ENCODE measurements around the gene EHMT1.
"Not testable (repeated sequence)": the region's sequence is repeated elsewhere in the genome, so short reads cannot be mapped to it uniquely, and the experiment has no call there.

Gene EHMT1

GRCh38 chr9:137851516-137852267 is 232.9 kb downstream of the EHMT1 start:
- peak overlapping the region in 1 of 2 donors; percentile 4 for H3K27ac Mint-ChIP-seq
- H3K4me1 Mint-ChIP-seq, result no peaks in the 10 kb centered on the region
- ATAC-seq, result no peak
- H3K4me3 Mint-ChIP-seq, result no peak overlapping the region
- H3K27me3 Mint-ChIP-seq, result no peaks in the 10 kb centered on the region
- DNase-seq, result no peak
- H3K9me3 Mint-ChIP-seq, result peaks cover 25 to 30% of the 10 kb centered on the region in 2 donors

- Mint-ChIP-seq H3K4me3 (no peak overlapping the region), H3K4me1 (no peaks in the 10 kb centered on the region), H3K27me3 (no peaks in the 10 kb centered on the region), H3K9me3 (peaks cover 25 to 31% of the 10 kb centered on the region in 2 donors), H3K27ac (no peak overlapping the region)
- DNase-seq (no peak), ATAC-seq (no peak)
Measured at GRCh38 chr9:137853392-137853995, 234.7 kb downstream of the EHMT1 start.

DNA sequence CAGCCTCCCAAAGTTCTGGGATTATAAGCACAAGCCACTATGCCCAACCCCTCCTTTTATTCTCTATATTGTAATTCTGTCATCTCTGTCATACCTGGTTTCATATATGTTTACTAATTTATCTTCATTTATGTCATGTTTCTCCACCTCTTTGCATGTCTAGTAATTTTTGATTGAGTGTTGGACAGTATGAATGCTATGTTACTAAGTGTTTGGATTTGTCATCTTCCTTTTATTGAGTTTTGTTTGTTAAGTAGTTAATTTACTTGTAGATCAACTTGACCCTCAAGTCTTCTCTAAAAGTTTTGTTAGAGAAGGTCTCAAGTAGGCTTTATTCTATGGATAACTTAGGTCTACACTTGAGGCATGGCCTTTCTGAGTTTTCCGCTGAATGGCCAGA is 241.6 kb downstream of the EHMT1 start:
- H3K27ac Mint-ChIP-seq, result no peak overlapping the region
- peaks cover 27 to 39% of the 10 kb centered on the region in 2 donors for H3K9me3 Mint-ChIP-seq
- DNase-seq (no peak), ATAC-seq (no peak)
- H3K4me1 Mint-ChIP-seq, result no peaks in the 10 kb centered on the region
- no peaks in the 10 kb centered on the region for H3K27me3 Mint-ChIP-seq
- no peak overlapping the region for H3K4me3 Mint-ChIP-seq

DNA sequence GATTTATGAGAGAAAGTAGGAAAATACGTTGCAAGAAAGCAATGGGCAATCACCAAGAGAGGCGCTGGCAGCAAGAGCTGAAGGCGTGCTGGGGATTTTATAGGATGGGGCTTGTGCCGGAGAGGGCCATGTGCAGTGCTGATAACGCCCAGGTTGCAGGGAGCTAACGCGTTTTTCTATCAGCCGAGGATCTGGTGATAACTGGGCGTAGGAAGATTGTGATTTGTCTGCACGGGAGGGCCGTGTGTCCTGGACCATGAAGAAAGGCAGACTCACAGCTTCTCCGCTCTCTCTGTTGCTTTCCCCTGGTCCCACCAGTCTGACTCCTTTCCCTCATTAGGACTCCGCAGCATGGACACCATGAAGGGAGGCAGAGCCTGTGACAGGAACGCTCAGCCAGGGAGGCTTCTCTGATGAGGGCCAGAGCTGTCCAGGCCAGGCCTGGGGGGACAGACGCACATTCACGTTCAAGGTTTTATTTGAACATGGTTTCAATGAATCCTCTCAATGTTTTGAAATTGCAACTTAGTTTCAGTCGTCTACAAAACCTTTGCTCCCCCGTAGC is 246.9 kb downstream of the EHMT1 start:
- Mint-ChIP-seq H3K27ac (no peak overlapping the region), H3K27me3 (peaks cover 23% of the 10 kb centered on the region), H3K9me3 (peaks cover 12 to 17% of the 10 kb centered on the region in 2 donors), H3K4me3 (no peak overlapping the region), H3K4me1 (no peaks in the 10 kb centered on the region)
- DNase-seq (no peak), ATAC-seq (no peak)

DNA sequence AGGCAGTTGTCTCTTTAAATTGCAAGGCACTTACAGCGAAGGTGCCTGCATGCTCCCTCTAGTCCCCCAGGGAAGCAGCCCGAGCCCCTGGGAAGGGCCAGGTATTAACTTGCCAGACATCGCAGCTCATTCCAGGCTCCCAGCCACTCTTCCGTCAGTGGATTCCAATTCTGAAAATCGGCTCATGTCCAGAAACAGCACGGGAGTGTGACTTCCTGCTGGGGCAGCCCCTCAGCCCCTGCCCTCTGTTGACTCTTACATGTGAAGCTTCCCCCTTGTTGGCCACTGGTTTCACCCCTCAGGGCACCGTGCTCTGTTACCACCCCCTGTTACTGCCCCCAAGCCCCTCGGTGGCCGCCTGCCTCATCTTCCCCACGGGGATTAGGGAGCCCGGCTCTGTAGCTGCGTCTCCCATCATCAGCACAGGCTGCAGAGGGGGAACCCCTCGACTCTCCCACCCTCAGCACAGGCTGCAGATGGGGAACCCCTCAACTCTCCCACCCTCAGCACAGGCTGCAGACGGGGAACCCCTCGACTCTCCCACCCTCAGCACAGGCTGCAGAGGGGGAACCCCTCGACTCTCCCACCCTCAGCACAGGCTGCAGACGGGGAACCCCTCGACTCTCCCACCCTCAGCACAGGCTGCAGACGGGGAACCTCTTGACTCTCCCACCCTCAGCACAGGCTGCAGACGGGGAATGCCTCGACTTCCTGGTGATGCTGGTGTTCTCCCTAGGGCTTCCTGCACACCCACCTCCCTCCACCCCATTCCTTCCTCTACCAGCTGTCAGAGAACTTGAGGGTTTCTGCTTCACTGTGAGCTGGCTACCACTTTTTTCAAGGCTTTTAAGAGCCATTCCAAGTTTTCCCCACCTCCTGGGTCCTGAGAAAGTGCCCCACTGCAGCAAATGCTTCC is 247.7 kb downstream of the EHMT1 start:
- Mint-ChIP-seq H3K27ac (no peak overlapping the region), H3K4me1 (no peaks in the 10 kb centered on the region), H3K27me3 (peaks cover 25% of the 10 kb centered on the region), H3K9me3 (peaks cover 8 to 12% of the 10 kb centered on the region in 2 donors), H3K4me3 (peak overlapping the region in 1 of 2 donors; percentile 29)
- DNase-seq (peak in 1 of 2 donors; percentile 14), ATAC-seq (peak; percentile 72)

- no peak for DNase-seq
- Mint-ChIP-seq H3K4me1 (no peaks in the 10 kb centered on the region), H3K9me3 (no peaks in the 10 kb centered on the region), H3K27ac (no peak overlapping the region), H3K27me3 (peaks cover 57% of the 10 kb centered on the region), H3K4me3 (no peak overlapping the region)
- ATAC-seq, result no peak
Measured at GRCh38 chr9:137870432-137870831, 251.6 kb downstream of the EHMT1 start.

GRCh38 chr9:137872296-137872695 is 253.5 kb downstream of the EHMT1 start:
- Mint-ChIP-seq H3K4me1 (no peaks in the 10 kb centered on the region), H3K4me3 (no peak overlapping the region), H3K9me3 (no peaks in the 10 kb centered on the region), H3K27me3 (peaks cover 58% of the 10 kb centered on the region), H3K27ac (no peak overlapping the region)
- ATAC-seq (no peak), DNase-seq (no peak)

DNA sequence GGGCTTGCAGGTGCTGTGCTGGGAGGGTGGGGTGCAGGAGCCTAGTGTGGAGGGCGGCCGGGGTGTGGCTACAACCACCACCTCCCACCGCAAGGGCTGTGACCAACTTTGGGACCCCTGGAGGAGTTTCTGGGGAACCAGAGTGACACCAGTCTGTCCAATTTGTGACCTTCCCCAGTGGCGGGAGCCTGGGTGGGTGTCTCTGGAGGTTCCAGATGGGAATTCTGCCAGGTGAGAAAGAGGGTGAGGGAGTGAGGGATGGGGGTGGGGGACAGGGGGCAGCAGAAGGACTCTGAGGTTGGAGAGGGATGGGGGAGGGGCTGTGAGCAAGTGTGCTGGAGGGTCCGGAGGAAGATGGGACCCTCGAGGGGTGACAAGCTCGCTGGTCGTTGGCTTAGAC is 254.6 kb downstream of the EHMT1 start:
- Mint-ChIP-seq H3K4me3 (no peak overlapping the region), H3K27me3 (peaks cover 52% of the 10 kb centered on the region), H3K4me1 (no peaks in the 10 kb centered on the region), H3K27ac (no peak overlapping the region), H3K9me3 (no peaks in the 10 kb centered on the region)
- DNase-seq, result no peak
- ATAC-seq, result no peak

DNA sequence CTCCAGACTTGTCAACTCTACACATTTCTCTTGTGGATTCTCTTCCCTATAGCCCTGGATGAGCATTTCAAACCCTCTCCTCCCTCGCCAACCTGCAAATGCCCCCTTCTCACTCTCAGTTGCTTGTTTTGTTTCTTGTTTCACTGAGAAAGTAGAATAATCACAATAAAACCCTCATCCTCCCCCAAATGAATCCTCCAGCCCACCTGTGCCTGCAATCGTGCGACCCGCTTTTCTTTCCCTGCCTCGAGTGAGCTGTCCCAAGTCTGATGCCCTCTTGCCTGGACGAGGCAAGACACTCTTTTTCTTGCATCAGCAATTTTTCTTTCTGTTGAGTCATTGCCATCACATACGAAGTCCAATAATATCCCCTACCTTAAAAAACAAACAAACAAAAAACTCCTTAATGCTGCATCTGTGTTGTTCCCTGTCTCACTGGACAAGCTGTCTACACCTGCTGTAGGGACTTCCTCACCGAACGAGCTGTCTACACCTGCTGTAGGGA is 255.1 kb downstream of the EHMT1 start:
- no peak overlapping the region for H3K4me3 Mint-ChIP-seq
- H3K4me1 Mint-ChIP-seq, result no peaks in the 10 kb centered on the region
- no peak overlapping the region for H3K27ac Mint-ChIP-seq
- ATAC-seq (no peak), DNase-seq (no peak)
- no peaks in the 10 kb centered on the region for H3K9me3 Mint-ChIP-seq
- peaks cover 55% of the 10 kb centered on the region for H3K27me3 Mint-ChIP-seq

- no peak for ATAC-seq
- H3K4me1 Mint-ChIP-seq, result no peaks in the 10 kb centered on the region
- H3K9me3 Mint-ChIP-seq, result no peaks in the 10 kb centered on the region
- no peak overlapping the region for H3K27ac Mint-ChIP-seq
- no peak for DNase-seq
- H3K27me3 Mint-ChIP-seq, result peaks cover 69% of the 10 kb centered on the region
- no peak overlapping the region for H3K4me3 Mint-ChIP-seq
Measured at GRCh38 chr9:137875354-137875753, 256.5 kb downstream of the EHMT1 start.

- Mint-ChIP-seq H3K9me3 (no peaks in the 10 kb centered on the region), H3K4me1 (no peaks in the 10 kb centered on the region), H3K27ac (no peak overlapping the region), H3K4me3 (no peak overlapping the region), H3K27me3 (peaks cover 71% of the 10 kb centered on the region)
- no peak for ATAC-seq
- DNase-seq, result no peak
Measured at GRCh38 chr9:137875846-137876245, 257.0 kb downstream of the EHMT1 start.

DNA sequence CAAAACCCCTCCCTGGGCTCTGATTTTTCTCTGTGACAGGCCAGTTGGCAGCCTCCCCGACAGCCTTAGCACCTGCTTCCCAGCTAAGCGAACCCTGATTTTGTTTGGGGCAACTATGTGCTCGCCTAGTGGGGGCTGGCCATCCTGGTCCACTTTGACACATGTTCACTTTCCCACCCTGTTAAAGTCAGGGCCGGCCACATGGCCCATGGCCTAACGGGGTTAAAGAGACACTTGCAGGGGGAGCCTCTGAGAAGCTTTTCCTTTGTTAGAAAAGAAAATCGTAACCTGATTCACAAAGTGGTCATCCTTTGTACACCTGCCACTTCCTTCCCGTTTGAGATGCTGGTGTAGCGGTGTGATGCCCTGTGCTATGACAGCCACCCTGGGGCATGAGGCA is 257.5 kb downstream of the EHMT1 start:
- no peaks in the 10 kb centered on the region for H3K9me3 Mint-ChIP-seq
- no peaks in the 10 kb centered on the region for H3K4me1 Mint-ChIP-seq
- no peak overlapping the region for H3K27ac Mint-ChIP-seq
- DNase-seq, result no peak
- H3K4me3 Mint-ChIP-seq, result peak overlapping the region; percentile 52 to 53
- H3K27me3 Mint-ChIP-seq, result peaks cover 75% of the 10 kb centered on the region
- ATAC-seq, result no peak

DNA sequence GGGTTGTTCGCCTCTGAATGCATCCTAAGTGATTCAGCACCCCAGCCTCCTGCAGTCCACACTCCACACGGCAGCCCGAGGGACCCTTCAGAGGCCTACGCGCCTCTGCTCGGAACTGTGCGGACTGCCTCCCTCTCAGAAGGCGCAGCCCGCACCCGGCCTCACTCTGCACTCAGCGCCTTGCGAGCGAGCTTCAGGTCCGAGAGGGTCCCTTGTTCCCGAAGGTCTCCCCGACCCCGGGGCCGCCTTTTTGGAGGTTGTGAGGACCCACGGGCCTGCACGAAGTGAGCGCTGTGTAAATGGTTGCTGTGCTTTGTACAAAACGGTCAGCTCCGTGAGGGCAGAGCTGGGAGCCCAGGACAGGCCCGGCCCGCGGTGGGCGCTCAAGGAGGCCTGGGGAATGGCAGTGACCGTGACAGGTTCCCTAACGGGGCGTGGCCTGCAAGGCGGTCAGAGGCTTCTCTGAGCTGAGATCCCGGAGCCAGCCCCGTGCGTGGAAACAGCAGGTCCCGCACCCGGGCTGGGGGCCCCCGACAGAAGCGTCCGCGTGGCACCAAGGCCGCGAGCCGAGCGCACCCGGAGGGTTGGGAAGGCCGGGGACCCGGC is 258.1 kb downstream of the EHMT1 start:
- peak; percentile 8 for ATAC-seq
- Mint-ChIP-seq H3K4me3 (peak overlapping the region; percentile 27 to 53), H3K4me1 (no peaks in the 10 kb centered on the region), H3K27ac (no peak overlapping the region), H3K27me3 (peaks cover 76% of the 10 kb centered on the region), H3K9me3 (no peaks in the 10 kb centered on the region)
- DNase-seq, result no peak

DNA sequence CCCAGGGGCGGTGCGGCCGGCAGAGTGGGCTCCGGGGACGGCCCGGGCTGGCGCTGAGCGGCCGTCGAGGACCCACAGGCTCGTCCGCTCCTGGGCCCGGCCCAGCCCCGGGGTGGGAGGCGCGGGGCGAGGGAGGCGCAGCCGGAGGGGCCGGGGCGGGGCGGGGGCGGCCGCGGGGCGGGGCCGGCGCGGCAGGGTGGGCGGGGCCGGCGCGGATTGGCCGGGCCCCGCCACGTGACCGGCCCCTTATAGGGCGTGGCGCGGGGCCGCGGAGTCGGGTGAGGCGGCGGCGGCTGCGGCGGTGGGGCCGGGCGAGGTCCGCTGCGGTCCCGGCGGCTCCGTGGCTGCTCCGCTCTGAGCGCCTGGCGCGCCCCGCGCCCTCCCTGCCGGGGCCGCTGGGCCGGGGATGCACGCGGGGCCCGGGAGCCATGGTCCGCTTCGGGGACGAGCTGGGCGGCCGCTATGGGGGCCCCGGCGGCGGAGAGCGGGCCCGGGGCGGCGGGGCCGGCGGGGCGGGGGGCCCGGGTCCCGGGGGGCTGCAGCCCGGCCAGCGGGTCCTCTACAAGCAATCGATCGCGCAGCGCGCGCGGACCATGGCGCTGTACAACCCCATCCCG is 258.8 kb downstream of the EHMT1 start, which contains the start of gene CACNA1B:
CACNA1B (plus strand) TSS at position 277 of the 617 bp plus-strand sequence; CDS start at position 429, 152 bp downstream.
- not testable (repeated sequence) for H3K4me1 Mint-ChIP-seq, H3K27ac Mint-ChIP-seq, H3K9me3 Mint-ChIP-seq, DNase-seq
- Mint-ChIP-seq H3K4me3 (peak within 1 kb of the TSS; percentile 27 to 53), H3K27me3 (peaks cover 74% of the 10 kb centered on the region)
- ATAC-seq, result peak; percentile 35
